ENCODE measurements around the gene PTPRU.

DNA sequence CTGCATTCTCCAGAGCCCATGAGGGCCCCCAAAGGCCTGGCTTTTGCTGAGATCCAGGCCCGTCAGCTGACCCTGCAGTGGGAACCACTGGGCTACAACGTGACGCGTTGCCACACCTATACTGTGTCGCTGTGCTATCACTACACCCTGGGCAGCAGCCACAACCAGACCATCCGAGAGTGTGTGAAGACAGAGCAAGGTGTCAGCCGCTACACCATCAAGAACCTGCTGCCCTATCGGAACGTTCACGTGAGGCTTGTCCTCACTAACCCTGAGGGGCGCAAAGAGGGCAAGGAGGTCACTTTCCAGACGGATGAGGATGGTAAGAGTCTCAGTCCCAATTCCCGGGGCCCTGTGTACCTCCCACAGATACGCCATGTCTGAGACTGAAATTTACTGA, 39.1 kb downstream of the PTPRU start:
- TF ChIP-seq, protein P1, sequence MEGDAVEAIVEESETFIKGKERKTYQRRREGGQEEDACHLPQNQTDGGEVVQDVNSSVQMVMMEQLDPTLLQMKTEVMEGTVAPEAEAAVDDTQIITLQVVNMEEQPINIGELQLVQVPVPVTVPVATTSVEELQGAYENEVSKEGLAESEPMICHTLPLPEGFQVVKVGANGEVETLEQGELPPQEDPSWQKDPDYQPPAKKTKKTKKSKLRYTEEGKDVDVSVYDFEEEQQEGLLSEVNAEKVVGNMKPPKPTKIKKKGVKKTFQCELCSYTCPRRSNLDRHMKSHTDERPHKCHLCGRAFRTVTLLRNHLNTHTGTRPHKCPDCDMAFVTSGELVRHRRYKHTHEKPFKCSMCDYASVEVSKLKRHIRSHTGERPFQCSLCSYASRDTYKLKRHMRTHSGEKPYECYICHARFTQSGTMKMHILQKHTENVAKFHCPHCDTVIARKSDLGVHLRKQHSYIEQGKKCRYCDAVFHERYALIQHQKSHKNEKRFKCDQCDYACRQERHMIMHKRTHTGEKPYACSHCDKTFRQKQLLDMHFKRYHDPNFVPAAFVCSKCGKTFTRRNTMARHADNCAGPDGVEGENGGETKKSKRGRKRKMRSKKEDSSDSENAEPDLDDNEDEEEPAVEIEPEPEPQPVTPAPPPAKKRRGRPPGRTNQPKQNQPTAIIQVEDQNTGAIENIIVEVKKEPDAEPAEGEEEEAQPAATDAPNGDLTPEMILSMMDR (IDR thresholded peaks at IDR 0.05 in 4 of 5, conservative IDR thresholded peaks at IDR 0.05 in 1 of 5): no peak
- TF ChIP-seq POLR2A (IDR thresholded peaks at IDR 0.05): no peak

Measured in gastrocnemius medialis (tissue), 4 donors.